GM12864 (cell line): ENCODE data around the gene CCL4.
"Not testable (repeated sequence)": the region's sequence is repeated elsewhere in the genome, so short reads cannot be mapped to it uniquely, and the experiment has no call there.

ENCODE experiments used
- DNase-seq: peaks from one replicate; pipeline ENCODE4 v3.0.0-alpha.2; 2011; ENCODE audit warnings: low read depth
- H3K4me3 ChIP-seq: 2 replicates; pipeline ENCODE4 v1.5.1; 2011; ENCODE audit warnings: mild to moderate bottlenecking, low read depth, low read length, control low read depth
- CTCF ChIP-seq: IDR thresholded peaks from 2 replicates; pipeline ENCODE4 v1.5.1; 2011; ENCODE audit warnings: low read depth, mild to moderate bottlenecking, moderate library complexity, low read length, control low read depth, inconsistent platforms; ENCODE audit errors: missing control alignments

The CCL4 gene

GRCh38 chr17:36105781-36106492 lies 2.3 kb downstream of the CCL4 start:
- no peak for DNase-seq
- H3K4me3 ChIP-seq: no peak overlapping the region
- TF ChIP-seq CTCF: no peak

DNA sequence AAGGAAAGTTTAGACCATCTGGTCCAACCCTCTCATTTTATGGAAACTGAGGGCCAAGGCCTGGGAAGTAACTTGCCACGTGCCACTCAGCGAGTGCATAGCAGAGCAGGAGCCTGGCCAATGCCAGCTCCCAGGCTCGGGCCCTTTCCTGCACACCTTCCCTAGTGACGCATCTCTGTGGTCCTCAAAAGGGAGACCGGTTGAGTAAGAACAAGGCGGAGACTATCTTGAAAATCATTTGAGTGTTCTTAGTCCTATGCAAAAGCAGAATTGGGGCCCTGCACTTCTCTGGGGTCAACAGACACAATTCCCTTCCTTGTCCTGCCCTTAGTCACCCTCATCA lies 2.8 kb downstream of the CCL4 start:
- no peak for TF ChIP-seq CTCF
- H3K4me3 ChIP-seq: no peak overlapping the region
- no peak for DNase-seq

GRCh38 chr17:36107660-36108059 lies 4.0 kb downstream of the CCL4 start:
- DNase-seq: no peak
- TF ChIP-seq CTCF: no peak

DNA sequence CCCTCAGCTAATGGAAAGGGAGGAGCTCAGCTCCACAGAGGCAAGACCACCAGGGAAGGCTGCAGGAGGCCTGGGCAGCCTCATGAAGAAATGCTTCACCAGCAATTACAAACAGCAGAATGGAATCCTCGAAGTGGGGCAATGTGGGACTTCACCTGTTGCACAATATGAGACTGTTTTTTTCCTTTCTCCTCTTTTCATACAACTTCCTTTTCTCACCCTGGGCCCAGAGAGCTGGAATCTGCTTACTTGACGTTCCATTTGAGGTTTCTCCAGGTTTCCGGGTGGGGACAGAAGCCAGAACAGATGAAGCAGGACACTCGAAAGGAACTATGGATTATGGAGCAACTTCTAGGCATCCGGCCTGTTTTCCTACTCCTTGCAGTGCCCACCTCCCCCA lies 4.6 kb downstream of the CCL4 start:
- DNase-seq, H3K4me3 ChIP-seq: not testable (repeated sequence)

More at GRCh38 chr17:36107660-36108059, 4.0 kb downstream of the CCL4 start:
- H3K4me3 ChIP-seq: no peak overlapping the region

DNA sequence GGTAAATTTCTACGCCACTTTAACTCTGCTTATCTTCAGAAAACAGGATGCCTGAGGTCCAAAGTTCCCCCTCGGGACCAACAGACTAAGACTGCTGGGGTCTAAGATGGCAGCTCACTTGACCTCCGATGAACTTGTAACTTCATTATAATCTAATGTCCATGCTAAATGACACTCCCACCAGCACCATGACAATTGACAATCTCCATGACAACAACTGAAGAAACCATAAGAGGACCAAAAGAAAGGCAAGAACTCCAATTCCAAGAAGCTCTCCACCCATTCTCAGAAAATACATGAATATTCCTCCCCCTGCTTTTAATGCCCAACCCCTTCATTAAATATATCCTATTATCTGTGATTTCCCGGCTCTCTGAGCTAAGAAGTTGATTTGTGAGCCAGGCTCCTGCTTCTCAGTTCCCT lies 7.5 kb downstream of the CCL4 start:
- DNase-seq: no peak
- TF ChIP-seq CTCF: no peak
- H3K4me3 ChIP-seq: no peak overlapping the region

DNA sequence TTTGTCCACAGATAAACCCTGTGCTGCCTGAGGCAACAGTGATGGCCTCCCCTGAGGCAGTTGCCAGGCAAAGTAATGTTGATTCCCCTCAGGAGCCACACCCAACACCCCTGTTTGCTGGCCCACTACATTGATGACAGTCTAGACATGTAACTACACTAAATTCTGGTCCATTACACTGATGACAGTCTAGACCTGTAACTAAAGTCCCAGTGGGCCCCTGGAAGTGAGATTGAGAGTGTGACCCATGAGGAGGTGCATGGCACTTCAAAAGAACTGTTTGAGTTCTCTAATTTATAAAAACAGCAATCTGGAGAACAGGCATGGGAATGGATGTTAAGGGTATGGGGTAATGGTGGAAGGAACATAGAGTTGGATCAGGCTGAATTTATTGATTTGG lies 8.9 kb downstream of the CCL4 start:
- no peak for TF ChIP-seq CTCF
- no peak for DNase-seq
- H3K4me3 ChIP-seq: no peak overlapping the region

DNA sequence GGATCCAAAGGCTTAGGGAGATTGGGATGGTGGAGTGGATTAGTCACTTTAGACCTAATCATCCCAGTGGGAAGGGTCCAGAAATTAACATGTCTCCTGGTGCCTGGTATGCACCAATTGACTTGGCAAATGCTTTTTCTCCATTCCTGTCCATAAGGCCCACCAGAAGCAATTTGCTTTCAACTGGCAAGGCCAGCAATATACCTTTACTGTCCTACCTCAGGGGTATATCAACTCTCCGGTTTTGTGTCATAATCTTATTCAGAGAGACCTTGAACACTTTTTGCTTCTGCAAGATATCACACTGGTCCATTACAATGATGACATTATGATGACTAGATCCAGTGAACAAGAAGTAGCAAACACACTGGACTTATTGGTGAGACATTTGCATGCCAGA lies 9.5 kb downstream of the CCL4 start:
- H3K4me3 ChIP-seq, DNase-seq: not testable (repeated sequence)

DNA sequence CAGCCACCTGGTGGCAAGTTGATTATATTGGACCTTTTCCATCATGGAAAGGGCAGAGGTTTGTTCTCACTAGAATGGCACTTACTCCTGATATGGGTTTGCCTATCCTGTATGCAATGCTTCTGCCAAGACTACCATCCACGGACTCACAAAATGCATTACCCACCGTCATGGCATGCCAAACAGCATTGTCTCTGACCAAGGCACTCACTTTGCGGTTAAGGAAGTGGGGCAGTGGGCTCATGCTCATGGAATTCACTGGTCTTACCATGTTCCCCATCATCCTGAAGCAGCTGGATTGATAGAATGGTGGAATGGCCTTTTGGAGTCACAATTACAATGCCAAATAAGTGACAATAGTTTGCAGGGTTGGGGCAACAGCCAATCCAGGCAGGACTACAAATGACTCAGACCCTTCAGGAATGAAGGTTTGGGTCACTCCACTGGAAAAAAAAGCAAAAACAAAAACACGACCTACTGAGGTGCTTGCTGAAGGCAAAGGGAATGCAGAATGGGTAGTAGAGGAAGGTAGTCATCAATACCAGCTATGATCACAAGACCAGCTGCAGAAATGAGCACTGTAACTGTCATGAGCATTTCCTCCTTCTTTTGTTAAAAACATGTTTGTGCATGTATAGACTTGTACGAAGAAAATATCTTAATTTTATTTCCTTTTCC lies 11.5 kb downstream of the CCL4 start:
- DNase-seq, H3K4me3 ChIP-seq: not testable (repeated sequence)

- DNase-seq: not testable (repeated sequence)
Measured at GRCh38 chr17:36115649-36115977, 12.0 kb downstream of the CCL4 start.

More at GRCh38 chr17:36115649-36115977, 12.0 kb downstream of the CCL4 start:
- not testable (repeated sequence) for H3K4me3 ChIP-seq
